Measurements from ENCODE around the gene XIRP1. TPM values are rescaled to one million over a fixed set of nuclear protein-coding genes. Genes with fewer than 3 reads are reported as not detected.

XIRP1 gene
- total RNA-seq, 1 experiment from 2014 or later, result not detected

DNA sequence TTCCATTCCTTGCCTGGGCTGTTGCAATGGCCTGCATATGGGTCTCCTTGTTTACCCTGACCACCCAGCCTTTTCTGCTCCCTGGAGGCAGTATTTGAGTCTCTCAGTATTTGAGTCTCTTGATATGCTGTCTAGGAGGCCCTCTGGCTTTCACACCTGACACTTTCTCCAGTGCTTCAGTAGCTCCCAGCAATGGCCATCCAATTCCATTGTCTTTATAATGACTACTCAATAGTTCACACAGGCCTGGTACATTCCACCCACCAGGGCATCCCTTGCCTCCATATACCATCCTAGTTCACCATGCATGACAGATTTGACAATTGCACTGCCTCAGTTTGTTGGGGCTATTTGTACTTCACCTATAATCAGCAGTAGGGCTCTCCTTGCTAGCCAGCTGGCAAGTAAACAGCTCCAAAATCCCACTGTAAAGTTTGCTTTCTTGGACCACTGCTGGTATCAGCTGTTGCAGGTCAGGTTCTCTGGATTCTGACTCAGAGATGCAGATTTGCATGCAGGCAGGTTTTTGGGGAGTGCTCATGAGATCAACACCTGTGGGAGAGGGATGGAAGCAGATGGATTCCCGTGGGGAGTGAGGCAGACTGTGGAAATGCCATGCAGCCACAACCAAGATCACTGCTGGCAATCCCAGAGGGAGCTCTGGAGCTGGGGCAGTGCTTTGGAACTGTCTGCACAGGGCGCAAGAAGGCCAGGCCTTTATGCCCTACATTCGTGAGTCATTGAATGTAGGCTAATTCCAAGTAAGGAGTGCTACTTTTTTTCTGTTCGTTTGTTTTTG lies 19.1 kb upstream of the XIRP1 start:
- no peak overlapping the region for H3K4me3 ChIP-seq (replicated peaks in 1 of 2; ENCODE audit: low read depth in 1 of 2, low read length in 2 of 2)
- ATAC-seq (no peak), DNase-seq (ENCODE audit: low read depth, low spot score) (no peak)
- H3K9ac ChIP-seq (ENCODE audit: low read length), result no peak overlapping the region
- no peaks in the 10 kb centered on the region for H3K79me2 ChIP-seq (ENCODE audit: insufficient read depth, low read length)
- no peak overlapping the region for H3K27ac ChIP-seq (ENCODE audit: low read depth, low read length)
- ChIA-PET CTCF (no interaction called here), POLR2A (no interaction called here), RAD21 (ENCODE audit: low non-redundant PET in 1 of 2, low total read pairs in 2 of 2, uncharacterized antibody in 2 of 2, unreplicated experiment in 2 of 2) (no interaction called here)
- intact Hi-C loops (cut with micrococcal nuclease), result no loop called here
- no TSS peak for BruUV-seq (replicated peaks)
- H2AFZ ChIP-seq (ENCODE audit: low read depth, low read length, poor library complexity, severe bottlenecking), result no peak overlapping the region
- H3K4me1 ChIP-seq (ENCODE audit: control insufficient read depth in 1 of 2, insufficient read depth in 2 of 2, low read length in 2 of 2), result peaks cover 0 to 3% of the 10 kb centered on the region in 2 experiments; a peak in 1 of 4 replicates
- H4K20me1 ChIP-seq (ENCODE audit: insufficient read depth), result no peaks in the 10 kb centered on the region
- no peaks in the 10 kb centered on the region for H3K9me2 ChIP-seq (ENCODE audit: insufficient read depth)
- H3K9me3 ChIP-seq (ENCODE audit: control insufficient read depth in 1 of 2, insufficient read depth in 1 of 2, low read depth in 1 of 2, low read length in 2 of 2), result no peaks in the 10 kb centered on the region
- no peaks in the 10 kb centered on the region for H3K36me3 ChIP-seq (ENCODE audit: control insufficient read depth in 1 of 2, insufficient read depth in 2 of 2, low read length in 2 of 2)
- TF ChIP-seq TCF7L2 (IDR thresholded peaks at IDR 0.05; ENCODE audit: borderline replicate concordance, extremely low read depth, insufficient read depth, insufficient read length), result no peak
- TF ChIP-seq, protein P1, sequence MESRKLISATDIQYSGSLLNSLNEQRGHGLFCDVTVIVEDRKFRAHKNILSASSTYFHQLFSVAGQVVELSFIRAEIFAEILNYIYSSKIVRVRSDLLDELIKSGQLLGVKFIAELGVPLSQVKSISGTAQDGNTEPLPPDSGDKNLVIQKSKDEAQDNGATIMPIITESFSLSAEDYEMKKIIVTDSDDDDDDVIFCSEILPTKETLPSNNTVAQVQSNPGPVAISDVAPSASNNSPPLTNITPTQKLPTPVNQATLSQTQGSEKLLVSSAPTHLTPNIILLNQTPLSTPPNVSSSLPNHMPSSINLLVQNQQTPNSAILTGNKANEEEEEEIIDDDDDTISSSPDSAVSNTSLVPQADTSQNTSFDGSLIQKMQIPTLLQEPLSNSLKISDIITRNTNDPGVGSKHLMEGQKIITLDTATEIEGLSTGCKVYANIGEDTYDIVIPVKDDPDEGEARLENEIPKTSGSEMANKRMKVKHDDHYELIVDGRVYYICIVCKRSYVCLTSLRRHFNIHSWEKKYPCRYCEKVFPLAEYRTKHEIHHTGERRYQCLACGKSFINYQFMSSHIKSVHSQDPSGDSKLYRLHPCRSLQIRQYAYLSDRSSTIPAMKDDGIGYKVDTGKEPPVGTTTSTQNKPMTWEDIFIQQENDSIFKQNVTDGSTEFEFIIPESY (IDR thresholded peaks at IDR 0.05; ENCODE audit: extremely low read depth, insufficient replicate concordance, low read length), result no peak
- TF ChIP-seq JUND (IDR thresholded peaks at IDR 0.05), result no peak
- TF ChIP-seq ZFX (IDR thresholded peaks at IDR 0.05), result no peak
- TF ChIP-seq ZNF274 (IDR thresholded peaks at IDR 0.05; ENCODE audit: low read depth, low read length), result no peak
- TF ChIP-seq SIN3A (IDR thresholded peaks at IDR 0.05; ENCODE audit: low read depth), result no peak
- no peak for TF ChIP-seq EGR1 (IDR thresholded peaks at IDR 0.05; ENCODE audit: low read depth)
- TF ChIP-seq CEBPB (IDR thresholded peaks at IDR 0.05; ENCODE audit: low read depth), result no peak
- TF ChIP-seq SRF (IDR thresholded peaks at IDR 0.05; ENCODE audit: low read depth), result no peak
- TF ChIP-seq, protein P2, sequence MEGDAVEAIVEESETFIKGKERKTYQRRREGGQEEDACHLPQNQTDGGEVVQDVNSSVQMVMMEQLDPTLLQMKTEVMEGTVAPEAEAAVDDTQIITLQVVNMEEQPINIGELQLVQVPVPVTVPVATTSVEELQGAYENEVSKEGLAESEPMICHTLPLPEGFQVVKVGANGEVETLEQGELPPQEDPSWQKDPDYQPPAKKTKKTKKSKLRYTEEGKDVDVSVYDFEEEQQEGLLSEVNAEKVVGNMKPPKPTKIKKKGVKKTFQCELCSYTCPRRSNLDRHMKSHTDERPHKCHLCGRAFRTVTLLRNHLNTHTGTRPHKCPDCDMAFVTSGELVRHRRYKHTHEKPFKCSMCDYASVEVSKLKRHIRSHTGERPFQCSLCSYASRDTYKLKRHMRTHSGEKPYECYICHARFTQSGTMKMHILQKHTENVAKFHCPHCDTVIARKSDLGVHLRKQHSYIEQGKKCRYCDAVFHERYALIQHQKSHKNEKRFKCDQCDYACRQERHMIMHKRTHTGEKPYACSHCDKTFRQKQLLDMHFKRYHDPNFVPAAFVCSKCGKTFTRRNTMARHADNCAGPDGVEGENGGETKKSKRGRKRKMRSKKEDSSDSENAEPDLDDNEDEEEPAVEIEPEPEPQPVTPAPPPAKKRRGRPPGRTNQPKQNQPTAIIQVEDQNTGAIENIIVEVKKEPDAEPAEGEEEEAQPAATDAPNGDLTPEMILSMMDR (IDR thresholded peaks at IDR 0.05 in 2 of 3, conservative IDR thresholded peaks at IDR 0.05 in 1 of 3; ENCODE audit: borderline replicate concordance in 1 of 3, insufficient read depth in 1 of 3, low read depth in 2 of 3, low read length in 2 of 3), result no peak
- TF ChIP-seq POLR2AphosphoS5 (IDR thresholded peaks at IDR 0.05; ENCODE audit: low read depth, low read length), result no peak
- no peak for TF ChIP-seq EZH2phosphoT487 (IDR thresholded peaks at IDR 0.05; ENCODE audit: borderline replicate concordance)
- TF ChIP-seq, protein P3, sequence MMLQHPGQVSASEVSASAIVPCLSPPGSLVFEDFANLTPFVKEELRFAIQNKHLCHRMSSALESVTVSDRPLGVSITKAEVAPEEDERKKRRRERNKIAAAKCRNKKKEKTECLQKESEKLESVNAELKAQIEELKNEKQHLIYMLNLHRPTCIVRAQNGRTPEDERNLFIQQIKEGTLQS (IDR thresholded peaks at IDR 0.05), result no peak
- no peak for TF ChIP-seq ELF1 (IDR thresholded peaks at IDR 0.05; ENCODE audit: borderline replicate concordance, low read depth)
- H3K27me3 ChIP-seq (ENCODE audit: insufficient read depth, low read length), result peaks cover 8% of the 10 kb centered on the region; the same call in 1 of the 2 replicates
- H3K4me2 ChIP-seq (ENCODE audit: low read length), result no peak overlapping the region

Data from HCT116 (cell line).